ENCODE data around the gene SEPTIN11. TPM values are rescaled to one million over a fixed set of nuclear protein-coding genes. Genes with fewer than 3 reads are reported as not detected.

SEPTIN11 gene
- total and polyA plus RNA-seq, 7 donors = 5.7 to 54.0 (median 33.2) TPM

- Histone ChIP-seq H3K4me3 (no peak overlapping the region), H3K9me3 (no peaks in the 10 kb centered on the region), H3K36me3 (ENCODE audit: insufficient read depth in 1 of 2, low read depth in 1 of 2) (no peaks in the 10 kb centered on the region), H3K4me1 (peaks cover 32% of the 10 kb centered on the region), H3K27me3 (ENCODE audit: insufficient read depth in 3 of 3, low read length in 2 of 3) (no peaks in the 10 kb centered on the region), H3K27ac (no peak overlapping the region)
- ATAC-seq (no peak), DNase-seq (no peak)
- TF ChIP-seq, protein P1, sequence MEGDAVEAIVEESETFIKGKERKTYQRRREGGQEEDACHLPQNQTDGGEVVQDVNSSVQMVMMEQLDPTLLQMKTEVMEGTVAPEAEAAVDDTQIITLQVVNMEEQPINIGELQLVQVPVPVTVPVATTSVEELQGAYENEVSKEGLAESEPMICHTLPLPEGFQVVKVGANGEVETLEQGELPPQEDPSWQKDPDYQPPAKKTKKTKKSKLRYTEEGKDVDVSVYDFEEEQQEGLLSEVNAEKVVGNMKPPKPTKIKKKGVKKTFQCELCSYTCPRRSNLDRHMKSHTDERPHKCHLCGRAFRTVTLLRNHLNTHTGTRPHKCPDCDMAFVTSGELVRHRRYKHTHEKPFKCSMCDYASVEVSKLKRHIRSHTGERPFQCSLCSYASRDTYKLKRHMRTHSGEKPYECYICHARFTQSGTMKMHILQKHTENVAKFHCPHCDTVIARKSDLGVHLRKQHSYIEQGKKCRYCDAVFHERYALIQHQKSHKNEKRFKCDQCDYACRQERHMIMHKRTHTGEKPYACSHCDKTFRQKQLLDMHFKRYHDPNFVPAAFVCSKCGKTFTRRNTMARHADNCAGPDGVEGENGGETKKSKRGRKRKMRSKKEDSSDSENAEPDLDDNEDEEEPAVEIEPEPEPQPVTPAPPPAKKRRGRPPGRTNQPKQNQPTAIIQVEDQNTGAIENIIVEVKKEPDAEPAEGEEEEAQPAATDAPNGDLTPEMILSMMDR (IDR thresholded peaks at IDR 0.05) = no peak
- 89 to 94% (median 90%) methylated on average over 13 of the region's 13 CpGs for WGBS, 3 donors
- intact Hi-C loops (cut with DNase I) = loop anchor here in 1 of 2 donors (5.0 kb wide), 1 partner anchor 37 kb away; no protein-coding TSS in a partner anchor
Observed at GRCh38 chr4:76989391-76990061, 40.0 kb downstream of the SEPTIN11 start.

DNA sequence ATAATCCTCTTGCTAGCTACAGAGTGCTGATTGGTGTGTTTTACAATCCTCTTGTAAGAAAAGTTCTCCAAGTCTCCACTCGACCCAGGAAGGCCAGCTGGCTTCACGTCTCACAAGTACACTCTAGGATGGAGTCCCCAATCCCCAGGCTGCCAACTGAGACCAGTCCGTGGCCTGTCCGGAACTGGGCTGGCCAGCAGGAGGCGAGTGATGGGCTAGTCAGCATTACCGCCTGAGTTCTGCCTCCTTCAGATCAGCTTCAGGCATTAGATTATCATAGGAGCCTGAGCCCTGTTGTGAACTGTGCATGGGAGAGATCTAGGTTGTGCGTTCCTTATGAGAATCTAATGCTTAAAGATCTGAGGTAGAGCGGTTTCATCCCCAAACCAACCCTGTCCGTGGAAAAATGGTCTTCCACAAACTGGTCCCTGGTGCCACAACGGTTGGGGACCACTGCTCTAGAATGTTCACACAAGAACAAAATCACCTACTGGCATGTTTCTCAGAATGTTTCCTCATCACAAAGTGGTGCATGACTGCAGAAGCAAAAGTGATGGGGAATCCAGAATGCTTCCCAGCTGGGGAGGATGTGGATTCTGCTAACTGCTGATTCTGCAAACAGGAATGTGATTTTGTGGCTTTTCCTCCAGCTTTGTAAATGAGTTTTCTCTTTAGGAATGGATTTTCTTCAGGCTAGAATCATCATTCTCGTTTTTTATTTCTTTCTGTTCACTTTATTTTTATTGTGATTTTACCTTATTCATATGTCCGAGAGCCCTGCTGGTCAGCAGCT lies 40.9 kb downstream of the SEPTIN11 start:
- no peak overlapping the region for H3K4me3 ChIP-seq
- no peak overlapping the region for H3K27ac ChIP-seq
- ATAC-seq (no peak), DNase-seq (no peak)
- no peaks in the 10 kb centered on the region for H3K9me3 ChIP-seq
- no peaks in the 10 kb centered on the region for H3K36me3 ChIP-seq (ENCODE audit: insufficient read depth in 1 of 2, low read depth in 1 of 2)
- intact Hi-C loops (cut with DNase I) = loop anchor here in 1 of 2 donors (5.0 kb wide), 1 partner anchor 38 kb away; no protein-coding TSS in a partner anchor
- H3K27me3 ChIP-seq (ENCODE audit: insufficient read depth in 3 of 3, low read length in 2 of 3) = no peaks in the 10 kb centered on the region
- TF ChIP-seq, protein P1 (IDR thresholded peaks at IDR 0.05) = no peak
- H3K4me1 ChIP-seq = peaks cover 30% of the 10 kb centered on the region
- 92 to 93% (median 92%) methylated on average over 12 of the region's 12 CpGs for WGBS, 3 donors

DNA sequence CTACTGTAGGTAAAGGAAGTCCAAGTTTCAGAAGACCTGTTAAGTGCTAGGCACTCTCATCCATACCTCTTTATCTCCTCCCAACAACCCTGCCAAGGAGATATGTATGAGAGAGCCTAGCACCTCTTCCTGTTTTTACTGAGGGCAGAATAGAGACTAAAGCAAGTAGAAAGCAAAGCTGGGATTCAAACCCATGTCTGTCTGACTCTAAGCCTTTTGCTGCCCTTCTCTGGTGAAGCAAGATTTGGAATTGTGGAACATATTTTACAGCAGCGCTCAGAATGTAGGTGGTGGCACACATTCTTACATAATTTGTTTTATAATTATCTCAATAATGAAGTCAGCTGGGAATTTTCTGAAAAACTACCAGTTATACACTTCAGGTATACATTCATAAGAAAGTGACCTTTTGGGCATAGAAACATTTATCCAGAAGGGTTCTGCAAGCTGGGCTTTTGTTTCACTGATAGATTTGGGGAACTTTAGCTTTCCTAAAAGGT lies 41.7 kb downstream of the SEPTIN11 start:
- intact Hi-C loops (cut with DNase I) = loop anchor here in 1 of 2 donors (5.0 kb wide), 1 partner anchor 39 kb away; no protein-coding TSS in a partner anchor
- ATAC-seq = no peak
- WGBS, 3 donors = 93 to 100% (median 97%) methylated on average over 1 of the region's 1 CpG

GRCh38 chr4:76993787-76994641 lies 44.5 kb downstream of the SEPTIN11 start:
- Histone ChIP-seq H3K27ac (peak overlapping the region; percentile 93), H3K9me3 (no peaks in the 10 kb centered on the region), H3K4me3 (peak overlapping the region; percentile 42), H3K27me3 (ENCODE audit: insufficient read depth in 3 of 3, low read length in 2 of 3) (no peaks in the 10 kb centered on the region), H3K4me1 (peaks cover 20% of the 10 kb centered on the region), H3K36me3 (ENCODE audit: insufficient read depth in 1 of 2, low read depth in 1 of 2) (peaks cover 5 to 24% of the 10 kb centered on the region in 2 donors)
- 31 to 35% (median 33%) methylated on average over 10 of the region's 10 CpGs for WGBS, 3 donors
- DNase-seq (peak in 1 of 2 donors; percentile 64), ATAC-seq (peak; percentile 94 to 97 (median 95))
- intact Hi-C loops (cut with DNase I) = loop anchor here (1.0 to 5.0 kb wide), 2 partner anchors 42 to 45 kb away; partner anchors contain the start of gene SEPTIN11 (in 1 of the 2)
- TF ChIP-seq, protein P1 (IDR thresholded peaks at IDR 0.05) = no peak

More for the DNA sequence above, 41.7 kb downstream of the SEPTIN11 start:
- Histone ChIP-seq H3K27me3 (ENCODE audit: insufficient read depth in 3 of 3, low read length in 2 of 3) (no peaks in the 10 kb centered on the region), H3K9me3 (no peaks in the 10 kb centered on the region), H3K4me1 (peaks cover 28% of the 10 kb centered on the region), H3K36me3 (ENCODE audit: insufficient read depth in 1 of 2, low read depth in 1 of 2) (no peaks in the 10 kb centered on the region), H3K4me3 (no peak overlapping the region), H3K27ac (no peak overlapping the region)
- DNase-seq = no peak
- TF ChIP-seq, protein P1 (IDR thresholded peaks at IDR 0.05) = no peak
